ENCODE measurements around the gene MVB12B.
"Not testable (repeated sequence)": the region's sequence is repeated elsewhere in the genome, so short reads cannot be mapped to it uniquely, and the experiment has no call there.

The MVB12B gene

DNA sequence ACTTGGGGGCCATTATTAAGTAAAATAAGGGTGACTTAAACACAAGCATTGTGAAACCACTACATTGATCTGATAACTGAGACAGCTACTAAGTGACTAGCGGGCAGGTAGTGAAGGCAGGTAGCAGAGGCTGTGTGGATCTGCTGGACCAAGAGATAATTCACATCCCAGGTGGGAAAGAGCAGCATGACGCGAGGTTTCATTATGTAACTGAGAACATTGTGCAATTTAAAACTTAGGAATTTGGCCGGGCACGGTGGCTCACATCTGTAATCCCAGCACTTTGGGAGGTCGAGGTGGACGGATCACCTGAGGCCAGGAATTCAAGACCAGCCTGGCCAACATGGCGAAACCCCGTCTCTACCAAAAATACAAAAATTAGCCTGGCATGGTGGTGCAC is 213.8 kb downstream of the MVB12B start:
- not testable (repeated sequence) for DNase-seq (ENCODE audit: low spot score)

DNA sequence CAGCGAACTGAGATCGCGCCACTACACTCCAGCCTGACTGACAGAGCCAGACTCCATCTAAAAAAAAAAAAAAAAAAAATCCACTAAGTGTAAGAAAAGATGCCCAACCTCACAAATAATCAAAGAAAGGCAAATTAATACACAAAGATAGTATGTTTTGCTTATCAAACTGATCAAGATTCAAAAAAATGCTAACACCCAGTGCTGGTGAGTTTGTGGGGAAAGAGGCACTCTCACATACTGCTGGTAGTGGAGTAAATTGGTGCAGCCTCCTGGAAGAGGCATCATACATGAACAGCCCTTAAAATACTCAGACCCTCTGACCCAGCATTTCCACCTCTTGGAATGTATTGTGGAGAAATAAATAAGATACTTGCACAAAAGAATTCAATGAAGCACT is 216.9 kb downstream of the MVB12B start:
- DNase-seq (ENCODE audit: low spot score): no peak

DNA sequence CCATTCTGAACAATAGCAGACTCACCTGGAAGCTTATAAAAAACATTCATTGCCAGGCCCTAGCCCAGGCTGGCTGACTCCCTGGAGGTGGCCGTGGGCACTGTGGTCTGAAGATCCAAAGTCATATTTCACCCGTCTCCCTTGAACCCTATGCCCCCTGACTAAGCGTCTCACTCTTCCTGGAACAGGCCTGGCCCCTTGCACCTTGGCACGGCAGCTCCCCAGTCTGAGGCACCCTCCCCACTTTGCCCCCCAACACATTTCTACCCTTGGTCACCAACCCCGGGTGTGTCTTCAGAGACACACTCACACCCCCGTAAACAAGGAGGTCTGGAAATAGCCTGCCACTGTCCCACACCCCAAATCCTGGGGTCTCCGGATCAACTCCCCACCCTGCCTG is 218.5 kb downstream of the MVB12B start:
- no peak for DNase-seq (ENCODE audit: low spot score)

GRCh38 chr9:126546036-126546435 is 219.4 kb downstream of the MVB12B start:
- DNase-seq (ENCODE audit: low spot score): no peak

DNA sequence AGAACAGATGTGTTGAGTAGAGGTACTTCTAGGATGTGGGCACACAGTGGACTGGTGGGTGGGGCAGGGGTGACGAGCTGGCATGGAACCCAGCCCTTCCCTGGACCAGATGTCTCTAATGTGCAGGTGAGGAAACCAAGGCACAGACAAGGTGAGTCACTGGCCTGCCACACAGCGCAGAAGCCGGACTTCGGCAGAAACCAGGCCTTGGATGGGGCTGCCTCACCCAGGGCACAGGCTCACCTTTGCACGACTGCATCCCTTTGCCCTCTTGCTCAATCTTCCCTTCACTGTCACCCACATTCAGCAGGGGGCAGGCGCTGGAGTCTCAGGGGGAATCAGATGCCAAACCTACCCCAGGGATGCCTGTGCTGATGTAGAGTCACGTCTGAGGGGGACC is 221.7 kb downstream of the MVB12B start:
- no peak for DNase-seq (ENCODE audit: low spot score)

DNA sequence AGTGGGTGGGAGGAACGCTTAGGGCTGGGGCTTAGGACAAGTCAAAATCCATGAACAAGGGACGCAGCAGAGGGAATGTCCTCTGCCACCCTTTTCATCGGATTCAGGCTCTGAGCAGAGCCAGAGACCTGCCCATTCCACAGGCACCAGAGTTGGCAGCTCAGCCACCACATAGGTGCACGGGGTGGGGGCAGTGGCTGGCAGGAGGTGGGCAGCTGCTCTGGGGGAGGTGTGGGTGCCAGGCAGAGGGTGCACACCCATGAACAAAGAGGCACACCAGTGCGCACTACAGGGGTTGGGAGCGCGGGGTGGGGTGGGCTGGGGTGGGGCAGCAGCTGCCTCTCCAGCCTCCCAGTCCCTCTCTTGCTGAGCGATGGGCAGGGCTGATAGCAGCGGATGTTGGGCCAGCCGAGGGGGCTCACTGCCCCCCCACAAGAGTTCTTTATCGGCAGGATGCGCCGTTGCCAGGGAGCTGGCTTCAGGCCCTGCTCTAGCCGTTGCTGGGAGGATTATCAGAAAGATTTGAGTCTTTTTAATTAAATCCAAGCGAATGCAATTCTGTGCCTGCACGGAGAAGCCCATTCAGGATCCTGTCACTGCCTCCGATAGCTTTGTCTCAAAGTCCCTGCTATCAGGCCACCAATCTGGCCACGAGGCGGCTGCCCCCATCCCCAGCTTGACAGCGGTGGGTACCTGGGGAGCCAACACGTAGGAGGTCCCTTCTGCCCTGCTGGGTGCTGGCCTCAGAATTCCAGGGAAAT is 222.8 kb downstream of the MVB12B start:
- no peak for DNase-seq (ENCODE audit: low spot score)

- DNase-seq (ENCODE audit: low spot score): no peak
Observed at GRCh38 chr9:126550891-126551351, 224.3 kb downstream of the MVB12B start.

GRCh38 chr9:126551812-126552211 is 225.2 kb downstream of the MVB12B start:
- DNase-seq (ENCODE audit: low spot score): no peak

DNA sequence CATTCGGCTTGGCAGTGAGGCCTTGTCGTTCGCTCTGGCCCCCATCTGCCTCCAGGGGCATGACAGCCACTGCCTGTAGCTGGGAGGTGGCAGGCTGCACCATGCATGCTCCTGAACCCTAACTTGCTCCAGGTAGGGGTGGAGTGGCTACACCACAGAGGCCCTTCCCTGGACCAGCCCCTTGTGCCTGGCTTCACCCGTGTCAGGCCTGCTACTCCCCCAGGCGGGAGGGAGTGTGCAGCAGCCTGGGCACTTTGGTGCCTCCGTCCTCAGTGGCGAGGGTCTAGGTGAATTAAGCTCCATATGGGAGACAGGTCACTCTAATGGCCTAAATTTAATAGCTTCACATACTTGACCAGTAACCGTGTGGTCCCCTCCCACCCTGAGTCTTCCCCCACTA is 227.7 kb downstream of the MVB12B start:
- no peak for DNase-seq (ENCODE audit: low spot score)

GRCh38 chr9:126555421-126555820 is 228.8 kb downstream of the MVB12B start:
- DNase-seq (ENCODE audit: low spot score): not testable (repeated sequence)
